Ovary (tissue), 3 donors: ENCODE measurements around the gene DIDO1.

ENCODE experiments used
- EP300 ChIP-seq: sonication (generic); formaldehyde crosslinking; IDR thresholded peaks from one replicate; pipeline ENCODE4 v1.6.1; 2017; ENCODE audit warnings: antibody characterized with exemption
- POLR2A ChIP-seq: fragments of 450-650 bp; IDR thresholded peaks from one replicate; pipeline ENCODE4 v1.6.1; 2017; ENCODE audit warnings: antibody characterized with exemption, mild to moderate bottlenecking, moderate library complexity
- TF ChIP-seq, protein P1 (sequence below), 3 donors: fragments of 450-650 bp in 2 of 3; fragments of 200-600 bp in 1 of 3; IDR thresholded peaks; one replicate each; pipeline versions ENCODE4 v1.5.1 to v1.8.0; 2016 to 2022; ENCODE audit warnings: antibody characterized with exemption in 3 of 3, mild to moderate bottlenecking in 1 of 3
- donor health status: DM: no; HTN: no; CAD: no.

GRCh38 chr20:62828051-62828450 lies 98.3 kb downstream of the DIDO1 start:
- no peak for TF ChIP-seq EP300
- TF ChIP-seq, protein P1, sequence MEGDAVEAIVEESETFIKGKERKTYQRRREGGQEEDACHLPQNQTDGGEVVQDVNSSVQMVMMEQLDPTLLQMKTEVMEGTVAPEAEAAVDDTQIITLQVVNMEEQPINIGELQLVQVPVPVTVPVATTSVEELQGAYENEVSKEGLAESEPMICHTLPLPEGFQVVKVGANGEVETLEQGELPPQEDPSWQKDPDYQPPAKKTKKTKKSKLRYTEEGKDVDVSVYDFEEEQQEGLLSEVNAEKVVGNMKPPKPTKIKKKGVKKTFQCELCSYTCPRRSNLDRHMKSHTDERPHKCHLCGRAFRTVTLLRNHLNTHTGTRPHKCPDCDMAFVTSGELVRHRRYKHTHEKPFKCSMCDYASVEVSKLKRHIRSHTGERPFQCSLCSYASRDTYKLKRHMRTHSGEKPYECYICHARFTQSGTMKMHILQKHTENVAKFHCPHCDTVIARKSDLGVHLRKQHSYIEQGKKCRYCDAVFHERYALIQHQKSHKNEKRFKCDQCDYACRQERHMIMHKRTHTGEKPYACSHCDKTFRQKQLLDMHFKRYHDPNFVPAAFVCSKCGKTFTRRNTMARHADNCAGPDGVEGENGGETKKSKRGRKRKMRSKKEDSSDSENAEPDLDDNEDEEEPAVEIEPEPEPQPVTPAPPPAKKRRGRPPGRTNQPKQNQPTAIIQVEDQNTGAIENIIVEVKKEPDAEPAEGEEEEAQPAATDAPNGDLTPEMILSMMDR (IDR thresholded peaks at IDR 0.05) = no peak
- TF ChIP-seq POLR2A = no peak
